Tibial artery (tissue), 4 donors: ENCODE data around the gene CLP1.

Experiments
- DNase-seq, 2 donors: peaks; one replicate each; pipeline ENCODE4 v3.0.0-alpha.2; 2019
- H3K27ac ChIP-seq, 2 donors: fragments of 200-600 bp; sonication (generic) in 1 of 2; 1 replicate in 1 of 2; 2 replicates in 1 of 2; pipeline ENCODE4 v1.5.1; 2018 to 2019; ENCODE audit warnings: mild to moderate bottlenecking in 1 of 2
- H3K27me3 ChIP-seq, 2 donors: fragments of 200-600 bp; sonication (generic) in 1 of 2; one replicate each; pipeline versions ENCODE4 v1.5.1 to v1.6.0; 2016 to 2019
- H3K36me3 ChIP-seq, 3 donors: fragments of 200-600 bp; sonication (generic) in 2 of 3; one replicate each; pipeline ENCODE4 v1.5.1; 2016 to 2019; ENCODE audit warnings: mild to moderate bottlenecking in 2 of 3
- H3K4me1 ChIP-seq, 4 donors: fragments of 200-600 bp; sonication (generic) in 2 of 4; 1 replicate in 3 of 4; 2 replicates in 1 of 4; pipeline ENCODE4 v1.5.1; 2016 to 2019
- H3K4me3 ChIP-seq, 2 donors: fragments of 200-600 bp; sonication (generic) in 1 of 2; 1 replicate in 1 of 2; 2 replicates in 1 of 2; pipeline ENCODE4 v1.5.1; 2018 to 2019; ENCODE audit warnings: mild to moderate bottlenecking in 2 of 2
- H3K9me3 ChIP-seq, 3 donors: fragments of 200-600 bp; sonication (generic) in 1 of 3; one replicate each; pipeline ENCODE4 v1.5.1; 2016 to 2019
- CTCF ChIP-seq, 2 experiments: fragments of 200-600 bp in 1 of 2; fragments of 450-650 bp in 1 of 2; IDR thresholded peaks; one replicate each; pipeline ENCODE4 v1.5.1; 2017 to 2019; ENCODE audit warnings: antibody characterized with exemption in 2 of 2, mild to moderate bottlenecking in 1 of 2, moderate library complexity in 1 of 2
- intact Hi-C: fragments of 100-400 bp; cut with DNase I; formaldehyde crosslinking; loops from one replicate; pipeline ENCODE4 v1.15.0; 2023; ENCODE audit warnings: low total_unique reads

The CLP1 gene

GRCh38 chr11:57656885-57657193 is 723 bp upstream of the CLP1 start:
- Histone ChIP-seq H3K27me3 (no peaks in the 10 kb centered on the region), H3K4me1 (peaks cover 0 to 25% (median 20%) of the 10 kb centered on the region in 4 donors), H3K4me3 (peak overlapping the region; percentile 60 to 65), H3K9me3 (no peaks in the 10 kb centered on the region), H3K27ac (peak overlapping the region; percentile 86 to 88), H3K36me3 (peaks cover 26 to 28% (median 28%) of the 10 kb centered on the region in 3 donors)
- intact Hi-C loops: no loop called here
- DNase-seq: no peak
- no peak for TF ChIP-seq CTCF (IDR thresholded peaks at IDR 0.05)

DNA sequence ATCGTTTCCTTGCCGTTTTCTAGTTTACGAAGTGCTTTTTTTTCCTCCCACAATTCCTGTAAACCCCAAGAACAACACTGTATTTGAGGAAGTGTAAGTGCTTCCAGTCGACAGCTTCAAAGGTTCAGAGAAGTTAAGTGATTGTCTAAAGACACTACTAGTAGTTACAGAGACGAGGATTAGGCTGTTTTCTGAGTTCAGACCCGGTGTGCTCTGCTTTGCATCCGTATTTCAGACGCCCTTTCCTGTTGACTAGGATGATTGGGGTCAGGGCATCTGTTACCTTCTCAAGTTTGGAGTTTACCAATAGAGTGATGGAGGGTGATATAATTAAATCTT is 430 bp downstream of the CLP1 start:
- Histone ChIP-seq H3K36me3 (peaks cover 30 to 39% (median 36%) of the 10 kb centered on the region in 3 donors), H3K4me1 (peaks cover 0 to 25% (median 20%) of the 10 kb centered on the region in 4 donors), H3K27me3 (no peaks in the 10 kb centered on the region), H3K27ac (peak overlapping the region; percentile 86 to 88), H3K4me3 (peak overlapping the region; percentile 60 to 65), H3K9me3 (no peaks in the 10 kb centered on the region)
- no peak for DNase-seq
- intact Hi-C loops: no loop called here
- TF ChIP-seq CTCF (IDR thresholded peaks at IDR 0.05): no peak

DNA sequence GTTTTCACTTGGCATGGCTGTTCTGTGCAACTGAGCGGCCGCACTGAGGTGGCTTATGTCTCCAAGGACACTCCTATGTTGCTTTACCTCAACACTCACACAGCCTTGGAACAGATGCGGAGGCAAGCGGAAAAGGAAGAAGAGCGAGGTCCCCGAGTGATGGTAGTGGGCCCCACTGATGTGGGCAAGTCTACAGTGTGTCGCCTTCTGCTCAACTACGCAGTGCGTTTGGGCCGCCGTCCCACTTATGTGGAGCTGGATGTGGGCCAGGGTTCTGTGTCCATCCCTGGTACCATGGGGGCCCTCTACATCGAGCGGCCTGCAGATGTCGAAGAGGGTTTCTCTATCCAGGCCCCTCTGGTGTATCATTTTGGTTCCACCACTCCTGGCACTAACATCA is 2.1 kb downstream of the CLP1 start:
- Histone ChIP-seq H3K4me3 (no peak overlapping the region), H3K4me1 (peaks cover 0 to 25% (median 20%) of the 10 kb centered on the region in 4 donors), H3K27ac (no peak overlapping the region), H3K9me3 (no peaks in the 10 kb centered on the region), H3K36me3 (peaks cover 30 to 40% (median 36%) of the 10 kb centered on the region in 3 donors), H3K27me3 (no peaks in the 10 kb centered on the region)
- no peak for TF ChIP-seq CTCF (IDR thresholded peaks at IDR 0.05)
- intact Hi-C loops: loop anchor here (5.0 to 10.0 kb wide), 3 partner anchors 55 to 322 kb away; partner anchors contain the start of genes MED19, P2RX3, SSRP1 and TMX2
- no peak for DNase-seq

DNA sequence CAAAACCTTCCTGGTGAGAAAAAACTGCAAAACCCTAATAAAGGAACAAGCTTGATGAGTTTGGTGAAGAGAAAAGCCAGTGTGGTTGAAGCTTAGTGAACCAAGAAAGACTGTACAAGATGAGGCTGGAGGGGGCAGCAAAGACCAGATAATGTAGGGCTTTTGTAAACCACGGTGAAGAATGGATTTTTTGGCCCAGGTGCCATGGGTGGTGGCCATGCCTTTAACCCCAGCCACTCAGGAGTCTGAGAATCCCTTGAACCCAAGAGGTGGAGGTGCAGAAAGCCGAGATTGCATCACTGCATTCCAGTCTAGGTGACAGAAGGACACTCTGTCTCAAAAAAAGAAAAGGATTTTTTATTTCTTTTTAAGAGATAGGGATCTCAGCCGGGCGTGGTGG is 5.3 kb downstream of the CLP1 start:
- no peak overlapping the region for H3K4me3 ChIP-seq
- TF ChIP-seq CTCF (IDR thresholded peaks at IDR 0.05): no peak
- no peaks in the 10 kb centered on the region for H3K27me3 ChIP-seq
- H3K36me3 ChIP-seq: peaks cover 30 to 40% (median 36%) of the 10 kb centered on the region in 3 donors
- no peaks in the 10 kb centered on the region for H3K9me3 ChIP-seq
- peaks cover 0 to 28% (median 16%) of the 10 kb centered on the region in 4 donors for H3K4me1 ChIP-seq
- H3K27ac ChIP-seq: no peak overlapping the region
- DNase-seq: no peak
- intact Hi-C loops: loop anchor here (5.0 to 10.0 kb wide), 3 partner anchors 52 to 326 kb away; partner anchors contain the start of genes MED19, P2RX3, SSRP1 and TMX2

- Histone ChIP-seq H3K9me3 (no peaks in the 10 kb centered on the region), H3K27me3 (no peaks in the 10 kb centered on the region), H3K4me1 (peaks cover 0 to 19% (median 8%) of the 10 kb centered on the region in 4 donors), H3K27ac (no peak overlapping the region), H3K36me3 (peaks cover 30 to 40% (median 36%) of the 10 kb centered on the region in 3 donors), H3K4me3 (no peak overlapping the region)
- no peak for DNase-seq
- intact Hi-C loops: loop anchor here (5.0 to 10.0 kb wide), 3 partner anchors 51 to 327 kb away; partner anchors contain the start of genes MED19, P2RX3, SSRP1 and TMX2
- no peak for TF ChIP-seq CTCF (IDR thresholded peaks at IDR 0.05)
These were observed 6.4 kb downstream of the CLP1 start for GRCh38 chr11:57663975-57664374.
